Activated CD4-positive, alpha-beta T cell treated with anti-CD3 and anti-CD28 coated beads for 36 hours (primary cell): ENCODE results near the gene NAB1. TPM values are rescaled to one million over a fixed set of nuclear protein-coding genes. Genes with fewer than 3 reads are reported as not detected.
"Not testable (repeated sequence)": the region's sequence is repeated elsewhere in the genome, so short reads cannot be mapped to it uniquely, and the experiment has no call there.

Source experiments
- ATAC-seq: fragments of 200-7000 bp; cut with Tn5 transposase; one replicate; pipeline ENCODE4 v1.10.0; 2021; ENCODE audit warnings: mild to moderate bottlenecking, moderate library complexity
- CTCF ChIA-PET: fragments of 350-600 bp; sonication (Branson Sonifier 250); formaldehyde crosslinking; loops from one replicate; lab custom pipeline; 2021; ENCODE audit warnings: antibody characterized with exemption; lab: Charles Lee
- POLR2A ChIA-PET: fragments of 350-600 bp; sonication (Branson Sonifier 250); formaldehyde crosslinking; loops from one replicate; lab custom pipeline; 2021; ENCODE audit warnings: antibody characterized with exemption, inconsistent platforms; lab: Charles Lee
- DNase-seq: peaks from one replicate; pipeline ENCODE4 v3.0.0-alpha.2; 2020
- H3K27ac Mint-ChIP-seq: one replicate; pipeline ENCODE4 v1.8.0; 2021; ENCODE audit warnings: mixed read lengths
- H3K27me3 Mint-ChIP-seq: one replicate; pipeline ENCODE4 v1.8.0; 2021; ENCODE audit warnings: mixed read lengths
- H3K36me3 Mint-ChIP-seq: one replicate; pipeline ENCODE4 v1.8.0; 2021; ENCODE audit warnings: low read depth, mixed read lengths
- H3K4me1 Mint-ChIP-seq: one replicate; pipeline ENCODE4 v1.8.0; 2021; ENCODE audit warnings: mixed read lengths
- H3K4me3 Mint-ChIP-seq: one replicate; pipeline ENCODE4 v1.8.0; 2021; ENCODE audit warnings: mild to moderate bottlenecking, moderate library complexity, mixed read lengths
- H3K9me3 Mint-ChIP-seq: one replicate; pipeline ENCODE4 v1.8.0; 2021; ENCODE audit warnings: low read depth, mixed read lengths
- intact Hi-C, 2 experiments: fragments of 100-400 bp; cut with DNase I in 1 of 2; cut with micrococcal nuclease in 1 of 2; formaldehyde crosslinking; loops; one replicate each; pipeline versions ENCODE4 v1.14.2 to v1.15.1; 2022 to 2024; cut with DNase I, micrococcal nuclease
- total RNA-seq, 2 experiments: library from RNA; stranded (reverse); gene quantifications; one replicate each; pipeline ENCODE4 v1.2.3, GENCODE V29; 2021

NAB1 gene
- total RNA-seq, 2 experiments from 2014 or later, result 41.4 to 43.6 TPM

GRCh38 chr2:190693533-190694232, 44.8 kb downstream of the NAB1 start:
- Mint-ChIP-seq H3K36me3 (peaks cover 33% of the 10 kb centered on the region), H3K9me3 (no peaks in the 10 kb centered on the region), H3K27ac (no peak overlapping the region), H3K4me1 (peaks cover 32% of the 10 kb centered on the region), H3K27me3 (no peaks in the 10 kb centered on the region), H3K4me3 (no peak overlapping the region)
- DNase-seq (peak; percentile 17), ATAC-seq (peak; percentile 37)
- ChIA-PET CTCF (interaction anchor here (0.6 to 6.0 kb wide), 6 partner anchors 8 to 67 kb away, joined by 3 to 58 read pairs (median 4); no protein-coding TSS in a partner anchor), POLR2A (interaction anchor here (0.6 to 1.7 kb wide), 5 partner anchors 15 to 322 kb away, joined by 3 to 6 read pairs (median 4); no protein-coding TSS in a partner anchor)
- intact Hi-C loops, result loop anchor here in 1 of 2 experiments (2.0 kb wide), 1 partner anchor 29 kb away; no protein-coding TSS in a partner anchor

GRCh38 chr2:190694479-190694878, 45.6 kb downstream of the NAB1 start:
- H3K27me3 Mint-ChIP-seq, result no peaks in the 10 kb centered on the region
- H3K4me3 Mint-ChIP-seq, result no peak overlapping the region
- intact Hi-C loops, result loop anchor here in 1 of 2 experiments (2.0 kb wide), 1 partner anchor 28 kb away; no protein-coding TSS in a partner anchor
- POLR2A ChIA-PET, result interaction anchor here (0.6 to 1.7 kb wide), 4 partner anchors 16 to 321 kb away, joined by 3 to 6 read pairs (median 4); no protein-coding TSS in a partner anchor
- H3K4me1 Mint-ChIP-seq, result peaks cover 32% of the 10 kb centered on the region
- DNase-seq (no peak), ATAC-seq (no peak)
- H3K36me3 Mint-ChIP-seq, result peaks cover 26% of the 10 kb centered on the region
- H3K27ac Mint-ChIP-seq, result no peak overlapping the region
- H3K9me3 Mint-ChIP-seq, result no peaks in the 10 kb centered on the region
- CTCF ChIA-PET, result interaction anchor here (1.3 to 6.0 kb wide), 2 partner anchors 13 to 17 kb away, joined by 4 to 58 read pairs; no protein-coding TSS in a partner anchor

- H3K27ac Mint-ChIP-seq, result peak overlapping the region; percentile 44
- peak; percentile 52 for DNase-seq
- no peaks in the 10 kb centered on the region for H3K27me3 Mint-ChIP-seq
- H3K4me3 Mint-ChIP-seq, result no peak overlapping the region
- peaks cover 18% of the 10 kb centered on the region for H3K36me3 Mint-ChIP-seq
- intact Hi-C loops, result loop anchor here (1.0 to 2.0 kb wide), 4 partner anchors 17 to 27 kb away; no protein-coding TSS in a partner anchor
- H3K9me3 Mint-ChIP-seq, result no peaks in the 10 kb centered on the region
- POLR2A ChIA-PET, result no interaction called here
- peak; percentile 85 for ATAC-seq
- CTCF ChIA-PET, result no interaction called here
- peaks cover 30% of the 10 kb centered on the region for H3K4me1 Mint-ChIP-seq
Observed at GRCh38 chr2:190695739-190696138, 46.9 kb downstream of the NAB1 start.

GRCh38 chr2:190696792-190697398, 48.0 kb downstream of the NAB1 start:
- Mint-ChIP-seq H3K36me3 (peaks cover 10% of the 10 kb centered on the region), H3K27ac (no peak overlapping the region), H3K4me3 (no peak overlapping the region), H3K27me3 (no peaks in the 10 kb centered on the region), H3K9me3 (no peaks in the 10 kb centered on the region), H3K4me1 (peaks cover 36% of the 10 kb centered on the region)
- POLR2A ChIA-PET, result no interaction called here
- CTCF ChIA-PET, result interaction anchor here (0.6 to 1.4 kb wide), 3 partner anchors 16 to 98 kb away, joined by 3 to 4 read pairs (median 3); no protein-coding TSS in a partner anchor
- no peak for ATAC-seq
- intact Hi-C loops, result no loop called here
- no peak for DNase-seq

GRCh38 chr2:190697421-190697820, 48.5 kb downstream of the NAB1 start:
- Mint-ChIP-seq H3K27ac (no peak overlapping the region), H3K27me3 (no peaks in the 10 kb centered on the region)

GRCh38 chr2:190698895-190699294, 50.0 kb downstream of the NAB1 start:
- Mint-ChIP-seq H3K9me3 (no peaks in the 10 kb centered on the region), H3K36me3 (no peaks in the 10 kb centered on the region), H3K4me3 (no peak overlapping the region), H3K27me3 (no peaks in the 10 kb centered on the region), H3K4me1 (peaks cover 29% of the 10 kb centered on the region), H3K27ac (no peak overlapping the region)
- ChIA-PET CTCF (no interaction called here), POLR2A (no interaction called here)
- ATAC-seq (no peak), DNase-seq (no peak)
- intact Hi-C loops, result no loop called here

More at GRCh38 chr2:190697421-190697820, 48.5 kb downstream of the NAB1 start:
- H3K4me1 Mint-ChIP-seq, result peaks cover 38% of the 10 kb centered on the region
- CTCF ChIA-PET, result interaction anchor here (0.6 to 1.4 kb wide), 4 partner anchors 11 to 97 kb away, joined by 3 to 4 read pairs (median 3); no protein-coding TSS in a partner anchor
- H3K9me3 Mint-ChIP-seq, result no peaks in the 10 kb centered on the region
- H3K36me3 Mint-ChIP-seq, result peaks cover 8% of the 10 kb centered on the region
- POLR2A ChIA-PET, result no interaction called here
- H3K4me3 Mint-ChIP-seq, result no peak overlapping the region
- ATAC-seq (no peak), DNase-seq (no peak)
- intact Hi-C loops, result no loop called here

- ATAC-seq, result peak; percentile 78
- intact Hi-C loops, result no loop called here
- H3K27me3 Mint-ChIP-seq, result no peaks in the 10 kb centered on the region
- no peaks in the 10 kb centered on the region for H3K36me3 Mint-ChIP-seq
- ChIA-PET POLR2A (no interaction called here), CTCF (interaction anchor here (1.1 to 3.2 kb wide), 3 partner anchors 8 to 79 kb away, joined by 5 to 15 read pairs (median 6); no protein-coding TSS in a partner anchor)
- peaks cover 10% of the 10 kb centered on the region for H3K4me1 Mint-ChIP-seq
- H3K27ac Mint-ChIP-seq, result no peak overlapping the region
- no peak overlapping the region for H3K4me3 Mint-ChIP-seq
- no peak for DNase-seq
- H3K9me3 Mint-ChIP-seq, result no peaks in the 10 kb centered on the region
Observed at GRCh38 chr2:190701586-190701985, 52.7 kb downstream of the NAB1 start.

GRCh38 chr2:190705280-190705679, 56.4 kb downstream of the NAB1 start:
- H3K9me3 Mint-ChIP-seq, result peaks cover 8% of the 10 kb centered on the region
- H3K27ac Mint-ChIP-seq, result no peak overlapping the region
- H3K4me3 Mint-ChIP-seq, result no peak overlapping the region
- POLR2A ChIA-PET, result interaction anchor here (0.6 kb wide), 2 partner anchors 23 to 27 kb away, joined by 3 read pairs; no protein-coding TSS in a partner anchor
- peaks cover 34% of the 10 kb centered on the region for H3K4me1 Mint-ChIP-seq
- no peaks in the 10 kb centered on the region for H3K27me3 Mint-ChIP-seq
- CTCF ChIA-PET, result interaction anchor here (2.0 kb wide), 1 partner anchor 16 kb away, joined by 7 read pairs; no protein-coding TSS in a partner anchor
- no peak for ATAC-seq
- peaks cover 5% of the 10 kb centered on the region for H3K36me3 Mint-ChIP-seq
- intact Hi-C loops, result no loop called here
- DNase-seq, result no peak

- ChIA-PET POLR2A (no interaction called here), CTCF (interaction anchor here (0.8 to 1.8 kb wide), 4 partner anchors 10 to 73 kb away, joined by 3 to 7 read pairs (median 4); no protein-coding TSS in a partner anchor)
- DNase-seq (no peak), ATAC-seq (peak; percentile 82)
- Mint-ChIP-seq H3K27ac (peak overlapping the region; percentile 59), H3K36me3 (peaks cover 5% of the 10 kb centered on the region), H3K4me1 (peaks cover 35% of the 10 kb centered on the region), H3K27me3 (no peaks in the 10 kb centered on the region), H3K4me3 (no peak overlapping the region), H3K9me3 (peaks cover 8% of the 10 kb centered on the region)
- intact Hi-C loops, result no loop called here
Observed at GRCh38 chr2:190707726-190708125, 58.8 kb downstream of the NAB1 start.

- H3K27ac Mint-ChIP-seq, H3K36me3 Mint-ChIP-seq, ATAC-seq, H3K27me3 Mint-ChIP-seq, H3K4me3 Mint-ChIP-seq, H3K9me3 Mint-ChIP-seq: not testable (repeated sequence)
- CTCF ChIA-PET, result interaction anchor here (0.8 to 1.8 kb wide), 4 partner anchors 11 to 73 kb away, joined by 3 to 7 read pairs (median 3); no protein-coding TSS in a partner anchor
- H3K4me1 Mint-ChIP-seq, result peaks cover 39% of the 10 kb centered on the region
- DNase-seq, result peak; percentile 25
- POLR2A ChIA-PET, result interaction anchor here (0.6 to 0.8 kb wide), 2 partner anchors 30 to 400 kb away, joined by 3 to 4 read pairs; no protein-coding TSS in a partner anchor
- intact Hi-C loops, result loop anchor here in 1 of 2 experiments (1.0 kb wide), 1 partner anchor 9 kb away; no protein-coding TSS in a partner anchor
Observed at GRCh38 chr2:190708650-190709049, 59.8 kb downstream of the NAB1 start.

- Mint-ChIP-seq H3K9me3 (peaks cover 8% of the 10 kb centered on the region), H3K27ac (peak overlapping the region; percentile 63), H3K4me3 (no peak overlapping the region), H3K27me3 (no peaks in the 10 kb centered on the region), H3K4me1 (peaks cover 48% of the 10 kb centered on the region), H3K36me3 (peaks cover 5% of the 10 kb centered on the region)
- POLR2A ChIA-PET, result no interaction called here
- no peak for ATAC-seq
- DNase-seq, result no peak
- intact Hi-C loops, result no loop called here
- CTCF ChIA-PET, result no interaction called here
Observed at GRCh38 chr2:190711069-190711468, 62.2 kb downstream of the NAB1 start.
